Esophagus squamous epithelium (tissue), 5 donors: ENCODE data around the gene ESYT2. TPM values are rescaled to one million over a fixed set of nuclear protein-coding genes. Genes with fewer than 3 reads are reported as not detected.

Source experiments
- DNase-seq: peaks from one replicate; lab custom pipeline; 2025; lab: John Stamatoyannopoulos, UW
- H3K27ac ChIP-seq, 4 donors: fragments of 200-600 bp; sonication (generic); one replicate each; pipeline ENCODE4 v1.5.1; 2016 to 2019; ENCODE audit warnings: mild to moderate bottlenecking in 1 of 4
- H3K27me3 ChIP-seq, 4 donors: fragments of 200-600 bp; sonication (generic); 1 replicate in 3 of 4; 2 replicates in 1 of 4; pipeline versions ENCODE4 v1.5.1 to v1.6.0; 2017 to 2021; ENCODE audit warnings: antibody characterized with exemption in 1 of 4
- H3K36me3 ChIP-seq, 3 donors: fragments of 200-600 bp; sonication (generic); one replicate each; pipeline ENCODE4 v1.5.1; 2016 to 2019
- H3K4me1 ChIP-seq, 3 donors: fragments of 200-600 bp; sonication (generic); one replicate each; pipeline ENCODE4 v1.5.1; 2017 to 2019
- H3K4me3 ChIP-seq, 4 donors: fragments of 200-600 bp; sonication (generic); 1 replicate in 3 of 4; 2 replicates in 1 of 4; pipeline ENCODE4 v1.5.1; 2016 to 2019; ENCODE audit warnings: mild to moderate bottlenecking in 2 of 4, moderate library complexity in 1 of 4
- H3K9me3 ChIP-seq, 3 donors: fragments of 200-600 bp; sonication (generic); one replicate each; pipeline ENCODE4 v1.5.1; 2016 to 2019
- CTCF ChIP-seq, 6 experiments: fragments of 450-650 bp in 4 of 6; fragments of 200-600 bp in 2 of 6; sonication (generic) in 2 of 6; IDR thresholded peaks; one replicate each; pipeline ENCODE4 v1.5.1; 2016 to 2019; ENCODE audit warnings: antibody characterized with exemption in 6 of 6, mild to moderate bottlenecking in 4 of 6, moderate library complexity in 4 of 6
- POLR2A ChIP-seq, 4 donors: fragments of 450-650 bp; IDR thresholded peaks; one replicate each; pipeline ENCODE4 v1.6.1; 2017; ENCODE audit warnings: antibody characterized with exemption in 4 of 4, mild to moderate bottlenecking in 4 of 4, moderate library complexity in 3 of 4
- WGBS, 2 donors: methylation state at CpG; one replicate each; pipeline ENCODE4 v1.1.5; 2018; 5-methylcytosine and 5-hydroxymethylcytosine counted together
- intact Hi-C: fragments of 100-400 bp; cut with DNase I; formaldehyde crosslinking; loops from one replicate; pipeline ENCODE4 v1.15.0; 2022
- total RNA-seq, 4 donors: library from RNA; depleted of rRNA; stranded (reverse); fragments of >200 nt; gene quantifications; one replicate each; pipeline ENCODE4 v1.1.0, GENCODE V29; 2016
- donor health status: DM: yes; HTN: yes; CAD: no.

Gene ESYT2
- total RNA-seq, 4 donors from 2014 or later: 52.1 to 94.2 (median 60.5) TPM

DNA sequence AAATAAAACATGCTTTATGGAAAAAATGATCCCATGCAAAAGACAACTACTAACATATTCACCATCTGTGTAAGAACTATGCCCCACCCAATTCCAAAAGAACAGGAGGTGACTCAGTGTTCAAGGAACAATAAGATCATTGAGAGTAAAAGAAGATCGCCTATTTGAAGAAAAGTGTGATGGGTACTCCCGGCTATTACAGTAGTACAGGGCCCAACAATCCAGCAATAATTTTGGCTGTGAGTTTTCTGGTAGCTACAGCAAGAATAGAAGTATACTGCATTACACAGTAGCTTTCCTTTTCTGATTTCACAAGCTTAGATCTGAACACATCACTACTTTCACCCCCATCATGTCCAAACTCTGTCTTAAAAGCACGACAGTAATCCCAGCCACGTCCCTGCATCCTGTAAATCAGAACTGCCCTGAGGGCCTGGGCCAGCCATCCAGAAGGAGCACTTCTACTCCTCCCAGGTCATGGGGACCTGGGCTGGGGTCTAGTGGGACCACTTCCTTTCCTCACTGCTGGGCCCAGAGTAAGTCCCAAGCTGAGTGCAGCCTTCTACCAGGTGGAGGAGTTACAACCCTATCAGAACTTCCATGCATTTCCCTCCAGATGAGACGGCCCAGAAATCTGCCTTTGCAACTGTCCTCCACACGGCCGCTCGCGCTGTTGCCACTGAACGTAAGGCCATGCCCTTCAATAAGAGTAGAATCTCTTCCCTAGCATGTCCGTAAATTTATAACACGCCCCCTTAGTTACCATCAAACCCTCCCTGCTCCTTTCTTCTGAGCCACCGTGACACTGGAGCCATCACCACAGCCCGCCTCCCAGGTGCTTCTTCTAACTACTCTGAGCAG, 7.9 kb downstream of the ESYT2 start:
- Histone ChIP-seq H3K27me3 (no peaks in the 10 kb centered on the region), H3K4me3 (peak overlapping the region in 2 of 4 donors; percentile 1 to 39), H3K36me3 (peaks cover 0 to 6% (median 0%) of the 10 kb centered on the region in 3 donors), H3K27ac (peak overlapping the region; percentile 75 to 97 (median 94)), H3K9me3 (no peaks in the 10 kb centered on the region), H3K4me1 (peaks cover 40 to 97% (median 66%) of the 10 kb centered on the region in 3 donors)
- WGBS, 2 donors: 52% methylated on average over 14 of the region's 14 CpGs
- no peak for DNase-seq
- intact Hi-C loops: no loop called here
- TF ChIP-seq POLR2A (IDR thresholded peaks at IDR 0.05) (no peak), CTCF (IDR thresholded peaks at IDR 0.05) (no peak)

DNA sequence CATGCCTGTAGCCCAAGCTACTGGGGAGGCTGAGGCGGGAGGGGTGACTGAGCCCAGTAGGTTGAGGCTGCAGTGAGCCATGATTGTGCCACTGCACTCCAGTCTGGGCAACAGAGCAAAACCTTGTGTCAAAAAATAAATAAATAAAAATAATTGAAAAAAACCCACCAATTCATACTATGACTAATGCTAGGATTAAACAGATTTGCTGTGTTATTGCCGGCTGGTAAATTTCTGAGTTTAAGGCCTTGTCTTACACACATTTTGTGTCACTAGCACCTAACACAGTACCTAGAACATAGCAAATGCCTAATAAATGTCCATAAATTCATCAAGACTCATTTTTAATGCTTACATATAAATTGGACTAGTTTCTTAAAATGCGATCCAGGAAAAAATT, 8.7 kb downstream of the ESYT2 start:
- no peak for TF ChIP-seq CTCF (IDR thresholded peaks at IDR 0.05)
- no peak for TF ChIP-seq POLR2A (IDR thresholded peaks at IDR 0.05)
- peak overlapping the region; percentile 75 to 97 (median 88) for H3K27ac ChIP-seq
- H3K36me3 ChIP-seq: no peaks in the 10 kb centered on the region
- H3K27me3 ChIP-seq: no peaks in the 10 kb centered on the region
- intact Hi-C loops: no loop called here
- H3K9me3 ChIP-seq: no peaks in the 10 kb centered on the region
- DNase-seq: no peak
- H3K4me1 ChIP-seq: peaks cover 48 to 98% (median 73%) of the 10 kb centered on the region in 3 donors
- WGBS, 2 donors: 41 to 56% methylated on average over 3 of the region's 3 CpGs
- H3K4me3 ChIP-seq: peak overlapping the region in 2 of 4 donors; percentile 1 to 39

- intact Hi-C loops: no loop called here
- Histone ChIP-seq H3K4me1 (peaks cover 54 to 98% (median 79%) of the 10 kb centered on the region in 3 donors), H3K9me3 (no peaks in the 10 kb centered on the region), H3K36me3 (no peaks in the 10 kb centered on the region), H3K27ac (peak overlapping the region; percentile 91 to 97 (median 94)), H3K27me3 (no peaks in the 10 kb centered on the region), H3K4me3 (no peak overlapping the region)
- TF ChIP-seq POLR2A (IDR thresholded peaks at IDR 0.05) (no peak), CTCF (IDR thresholded peaks at IDR 0.05) (no peak)
- DNase-seq: no peak
- WGBS, 2 donors: 54 to 62% methylated on average over 7 of the region's 7 CpGs
Measured at GRCh38 chr7:158819571-158820203, 9.6 kb downstream of the ESYT2 start.

- Histone ChIP-seq H3K27ac (peak overlapping the region; percentile 91 to 97 (median 94)), H3K4me1 (peaks cover 54 to 91% (median 72%) of the 10 kb centered on the region in 3 donors), H3K4me3 (peak overlapping the region; percentile 4 to 56 (median 20)), H3K9me3 (no peaks in the 10 kb centered on the region), H3K27me3 (no peaks in the 10 kb centered on the region), H3K36me3 (no peaks in the 10 kb centered on the region)
- TF ChIP-seq CTCF (IDR thresholded peaks at IDR 0.05) (no peak), POLR2A (IDR thresholded peaks at IDR 0.05) (peak in 2 of 4 donors; percentile 44 to 46)
- intact Hi-C loops: no loop called here
- 4 to 5% methylated on average over 8 to 15 of the region's 15 CpGs for WGBS, 2 donors
- DNase-seq: peak; percentile 22
Measured at GRCh38 chr7:158818325-158819213, 10.7 kb downstream of the ESYT2 start.
